WERI-Rb-1 (cell line): Measurements from ENCODE around the gene CEP162.
"Not testable (repeated sequence)": the region's sequence is repeated elsewhere in the genome, so short reads cannot be mapped to it uniquely, and the experiment has no call there.

Source experiments
- DNase-seq: peaks from one replicate; pipeline ENCODE4 v3.0.0-alpha.2; 2020
- H3K27ac ChIP-seq: fragments of 250-450 bp; sonication (Bioruptor Pico); 2 replicates; pipeline ENCODE4 v1.5.1; 2020; ENCODE audit warnings: mild to moderate bottlenecking, moderate library complexity
- H3K27me3 ChIP-seq: fragments of 250-450 bp; sonication (Bioruptor Pico); 2 replicates; pipeline ENCODE4 v1.5.1; 2021; ENCODE audit warnings: mild to moderate bottlenecking, low read depth, moderate library complexity; ENCODE audit not compliant: insufficient read depth, severe bottlenecking
- H3K36me3 ChIP-seq: fragments of 250-450 bp; sonication (Bioruptor Pico); 2 replicates; pipeline ENCODE4 v1.5.1; 2020; ENCODE audit warnings: mild to moderate bottlenecking, moderate library complexity
- H3K4me3 ChIP-seq: 2 replicates; pipeline ENCODE4 v1.5.1; 2011; ENCODE audit warnings: low read depth, mild to moderate bottlenecking, control low read depth, low read length
- H3K9me3 ChIP-seq: fragments of 250-450 bp; sonication (Bioruptor Pico); 2 replicates; pipeline ENCODE4 v1.5.1; 2021; ENCODE audit warnings: mild to moderate bottlenecking, moderate library complexity; ENCODE audit not compliant: severe bottlenecking
- CTCF ChIP-seq: IDR thresholded peaks from 2 replicates; pipeline ENCODE4 v1.5.1; 2011; ENCODE audit warnings: low read depth, mild to moderate bottlenecking, control low read depth, inconsistent platforms, low read length

The CEP162 gene

GRCh38 chr6:84224251-84224650 lies 3.2 kb downstream of the CEP162 start:
- Histone ChIP-seq H3K27ac (no peak overlapping the region), H3K9me3 (no peaks in the 10 kb centered on the region), H3K36me3 (peaks cover 4% of the 10 kb centered on the region), H3K27me3 (no peaks in the 10 kb centered on the region), H3K4me3 (no peak overlapping the region)
- no peak for TF ChIP-seq CTCF
- DNase-seq: no peak

DNA sequence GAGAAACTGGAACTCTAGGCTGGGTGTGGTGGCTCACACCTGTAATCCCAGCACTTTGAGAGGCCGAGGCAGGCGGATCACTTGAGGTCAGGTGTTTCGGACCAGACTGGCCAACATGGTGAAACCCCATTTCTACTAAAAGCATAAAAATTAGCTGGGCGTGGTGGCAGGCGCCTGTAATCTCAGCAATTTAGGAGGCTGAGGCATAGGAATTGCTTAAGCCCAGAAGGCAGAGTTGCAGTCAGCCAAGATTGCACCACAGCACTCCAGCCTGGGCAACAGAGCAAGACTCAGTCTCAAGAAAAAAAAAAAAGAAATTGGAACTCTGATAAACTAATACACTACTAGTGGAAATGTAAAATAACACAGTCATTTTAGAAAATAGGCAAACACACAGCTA lies 3.8 kb downstream of the CEP162 start:
- H3K4me3 ChIP-seq, H3K36me3 ChIP-seq, H3K9me3 ChIP-seq, H3K27me3 ChIP-seq, DNase-seq, H3K27ac ChIP-seq: not testable (repeated sequence)

DNA sequence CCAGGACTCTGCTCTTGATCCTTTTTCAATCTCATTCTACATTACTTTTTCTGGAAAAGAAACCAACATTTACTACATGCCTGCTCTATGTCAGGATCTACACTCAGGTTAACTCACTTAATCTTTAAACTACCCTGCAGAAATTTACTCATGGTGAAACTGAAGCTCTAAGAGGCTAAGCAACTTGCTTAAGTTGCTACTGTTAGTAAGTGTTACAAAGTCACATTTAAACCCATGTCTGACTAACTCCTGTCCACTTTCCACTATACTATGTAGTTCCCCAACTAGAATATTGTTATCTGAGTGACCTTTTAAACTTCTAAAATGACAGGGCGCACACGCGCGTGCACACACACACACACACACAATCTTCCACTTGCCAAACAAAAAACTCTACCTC lies 5.0 kb downstream of the CEP162 start:
- H3K27ac ChIP-seq: no peak overlapping the region
- DNase-seq: no peak
- TF ChIP-seq CTCF: no peak
- peaks cover 4% of the 10 kb centered on the region for H3K36me3 ChIP-seq
- H3K27me3 ChIP-seq: no peaks in the 10 kb centered on the region
- H3K4me3 ChIP-seq: no peak overlapping the region
- no peaks in the 10 kb centered on the region for H3K9me3 ChIP-seq

- Histone ChIP-seq H3K27ac (no peak overlapping the region), H3K9me3 (no peaks in the 10 kb centered on the region), H3K36me3 (peaks cover under 1% of the 10 kb centered on the region), H3K27me3 (no peaks in the 10 kb centered on the region), H3K4me3 (no peak overlapping the region)
- no peak for DNase-seq
- no peak for TF ChIP-seq CTCF
These were observed 6.5 kb downstream of the CEP162 start for GRCh38 chr6:84220809-84221409.

DNA sequence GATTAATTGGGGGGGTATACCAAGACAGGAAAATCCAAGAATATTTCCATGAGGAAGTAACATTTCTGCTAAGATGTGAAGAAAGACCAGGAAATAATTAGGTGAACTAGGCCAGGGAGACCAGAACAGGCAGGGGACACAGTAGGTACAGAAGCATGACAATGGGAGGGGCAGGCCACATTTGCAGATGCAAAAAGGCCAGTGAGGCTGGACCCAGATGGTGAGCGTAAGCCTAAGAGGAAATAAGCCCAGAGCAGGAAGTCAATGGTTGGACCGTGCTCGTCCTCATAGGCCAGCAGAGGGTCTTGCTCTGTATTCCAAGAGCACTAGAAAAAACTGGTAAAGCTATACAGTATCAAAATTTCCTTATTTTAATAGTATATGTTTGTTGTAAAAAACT lies 9.4 kb downstream of the CEP162 start:
- H3K4me3 ChIP-seq: no peak overlapping the region
- DNase-seq: no peak
- no peaks in the 10 kb centered on the region; the same call in none of the 2 replicates for H3K36me3 ChIP-seq
- no peak overlapping the region for H3K27ac ChIP-seq
- TF ChIP-seq CTCF: no peak
- no peaks in the 10 kb centered on the region for H3K9me3 ChIP-seq
- H3K27me3 ChIP-seq: no peaks in the 10 kb centered on the region

DNA sequence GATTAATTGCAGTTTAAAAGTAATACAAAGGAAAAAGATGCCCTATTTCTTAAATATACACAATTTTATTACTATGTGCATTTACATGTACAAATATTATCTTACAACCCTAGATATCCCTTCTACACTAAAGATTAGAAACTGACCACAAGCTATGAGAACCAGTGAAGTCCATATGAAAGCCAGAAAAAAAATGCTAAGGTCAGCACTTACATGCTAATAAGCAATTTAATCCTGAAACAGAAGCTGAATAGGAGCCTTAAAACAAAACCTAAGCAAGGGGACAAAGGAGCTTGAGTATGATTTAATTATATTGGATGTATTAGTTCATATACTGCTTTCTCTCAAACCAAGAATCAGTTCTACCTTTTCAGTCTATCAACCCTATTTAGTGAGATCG lies 14.2 kb downstream of the CEP162 start:
- peaks cover 5% of the 10 kb centered on the region for H3K36me3 ChIP-seq
- no peak for TF ChIP-seq CTCF
- no peak for DNase-seq
- H3K4me3 ChIP-seq: no peak overlapping the region
- H3K27ac ChIP-seq: no peak overlapping the region
- H3K9me3 ChIP-seq: no peaks in the 10 kb centered on the region
- H3K27me3 ChIP-seq: no peaks in the 10 kb centered on the region
